ENCODE data around the gene CCNI2.

Gene CCNI2, protein sequence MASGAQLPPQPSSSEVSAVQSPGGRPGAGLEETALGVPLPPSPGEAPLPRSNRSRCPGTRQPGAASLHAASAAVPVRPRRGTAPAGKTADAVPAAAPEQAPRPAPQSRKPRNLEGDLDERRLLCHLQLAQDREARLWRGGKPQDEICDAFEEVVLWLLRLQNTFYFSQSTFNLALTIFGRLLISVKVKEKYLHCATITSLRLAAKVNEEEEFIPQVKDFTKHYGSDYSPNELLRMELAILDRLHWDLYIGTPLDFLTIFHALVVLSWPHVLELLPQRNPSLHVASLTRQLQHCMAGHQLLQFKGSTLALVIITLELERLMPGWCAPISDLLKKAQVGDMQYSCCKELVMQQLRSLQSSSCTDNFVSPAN

GRCh38 chr5:132746954-132747615, at the start of gene CCNI2:
Gene CCNI2, plus strand, starts transcription at chr5:132747426. Its CDS starts 70 bp downstream, at chr5:132747496.
- DNase-seq, result peak in 18 of 56 donors; percentile 15 to 83 (median 35)

DNA sequence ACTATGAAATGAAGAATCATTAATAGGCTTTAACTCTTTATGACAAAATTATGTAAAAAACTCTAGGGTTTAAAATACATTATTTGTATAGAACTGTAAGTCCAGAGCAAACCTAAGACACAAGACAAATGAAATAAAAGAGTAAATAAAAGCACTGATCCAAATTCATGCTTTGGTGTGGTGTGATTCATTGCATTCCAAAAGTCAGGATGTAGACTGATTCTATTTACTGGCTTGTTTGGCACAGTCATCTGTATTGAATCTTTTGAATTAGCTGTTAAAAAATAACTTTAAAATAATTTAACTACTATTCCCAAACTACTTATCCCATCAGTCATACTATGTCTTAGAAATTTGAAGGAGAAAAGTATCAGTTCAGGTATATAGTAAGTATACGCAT, 42.4 kb upstream of the CCNI2 start:
- no peak for DNase-seq

GRCh38 chr5:132708645-132709044, 38.6 kb upstream of the CCNI2 start:
- DNase-seq, result no peak

GRCh38 chr5:132714456-132715307, 32.5 kb upstream of the CCNI2 start:
- no peak for DNase-seq

- DNase-seq, result no peak
Measured at GRCh38 chr5:132718544-132719312, 28.5 kb upstream of the CCNI2 start.

DNA sequence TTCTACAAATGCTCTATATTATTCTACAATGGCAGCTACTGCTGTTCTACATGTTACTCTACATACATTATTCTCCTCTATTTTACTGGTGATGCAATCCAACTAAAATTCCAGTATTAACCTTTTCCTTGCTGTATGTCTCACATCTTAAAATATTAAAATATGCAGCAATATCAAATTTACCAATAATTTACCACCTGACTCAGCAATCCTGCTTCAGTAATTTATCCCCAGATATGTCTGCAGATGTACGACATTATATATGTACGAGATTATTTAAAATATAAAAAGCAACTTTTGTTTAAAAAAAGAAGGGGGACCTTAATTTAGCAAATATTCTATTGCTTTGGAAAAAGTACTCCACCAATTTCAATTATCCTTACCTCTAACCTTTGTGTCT, 21.5 kb upstream of the CCNI2 start:
- DNase-seq, result no peak

DNA sequence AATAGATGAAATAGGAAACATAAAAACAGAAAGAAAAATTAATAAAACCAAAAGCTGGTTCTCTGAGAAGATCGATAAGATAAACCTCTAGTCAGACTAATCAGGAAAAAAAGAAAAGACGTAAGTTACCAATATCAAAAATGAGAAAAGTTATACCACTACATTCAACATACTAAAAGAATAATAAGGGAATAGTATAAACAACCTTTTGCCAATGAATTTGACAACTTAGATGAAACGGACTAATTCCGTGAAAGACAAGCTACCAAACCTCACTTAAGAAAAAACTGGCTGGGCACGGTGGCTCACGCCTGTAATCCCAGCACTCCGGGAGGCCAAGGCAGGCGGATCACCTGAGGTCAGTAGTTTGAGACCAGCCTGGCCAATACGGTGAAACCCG, 17.3 kb upstream of the CCNI2 start:
- DNase-seq, result no peak

DNA sequence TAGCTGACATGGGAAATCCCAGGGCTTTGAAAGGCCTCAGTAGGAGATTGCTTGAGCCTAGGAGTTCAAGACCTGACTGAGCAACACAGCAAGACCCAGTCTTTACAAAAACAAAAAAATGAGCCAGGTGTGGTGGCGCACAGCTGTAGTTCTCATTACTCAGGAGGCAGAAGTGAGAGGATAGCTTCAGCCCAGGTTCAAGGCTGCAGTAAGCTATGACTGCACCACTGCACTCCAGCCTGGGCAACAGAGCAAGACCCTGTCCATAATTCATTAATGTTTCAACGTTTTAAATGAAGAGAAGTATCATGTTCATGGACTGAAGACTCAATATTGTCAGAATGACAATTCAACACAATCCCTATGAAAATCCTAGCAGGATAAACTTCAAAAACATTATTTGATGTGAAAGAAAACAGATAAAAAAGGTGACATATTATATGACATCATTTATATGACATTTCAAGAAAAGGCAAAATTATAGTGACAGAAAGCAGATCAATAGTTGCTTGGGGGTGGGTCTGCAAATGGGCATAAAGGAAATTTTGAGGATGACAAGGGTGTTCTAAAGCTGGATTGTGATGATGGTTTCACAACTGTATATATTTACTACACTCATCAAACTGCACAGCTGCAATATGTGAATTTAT, 13.6 kb upstream of the CCNI2 start:
- no peak for DNase-seq

GRCh38 chr5:132734687-132735086, 12.5 kb upstream of the CCNI2 start:
- no peak for DNase-seq

DNA sequence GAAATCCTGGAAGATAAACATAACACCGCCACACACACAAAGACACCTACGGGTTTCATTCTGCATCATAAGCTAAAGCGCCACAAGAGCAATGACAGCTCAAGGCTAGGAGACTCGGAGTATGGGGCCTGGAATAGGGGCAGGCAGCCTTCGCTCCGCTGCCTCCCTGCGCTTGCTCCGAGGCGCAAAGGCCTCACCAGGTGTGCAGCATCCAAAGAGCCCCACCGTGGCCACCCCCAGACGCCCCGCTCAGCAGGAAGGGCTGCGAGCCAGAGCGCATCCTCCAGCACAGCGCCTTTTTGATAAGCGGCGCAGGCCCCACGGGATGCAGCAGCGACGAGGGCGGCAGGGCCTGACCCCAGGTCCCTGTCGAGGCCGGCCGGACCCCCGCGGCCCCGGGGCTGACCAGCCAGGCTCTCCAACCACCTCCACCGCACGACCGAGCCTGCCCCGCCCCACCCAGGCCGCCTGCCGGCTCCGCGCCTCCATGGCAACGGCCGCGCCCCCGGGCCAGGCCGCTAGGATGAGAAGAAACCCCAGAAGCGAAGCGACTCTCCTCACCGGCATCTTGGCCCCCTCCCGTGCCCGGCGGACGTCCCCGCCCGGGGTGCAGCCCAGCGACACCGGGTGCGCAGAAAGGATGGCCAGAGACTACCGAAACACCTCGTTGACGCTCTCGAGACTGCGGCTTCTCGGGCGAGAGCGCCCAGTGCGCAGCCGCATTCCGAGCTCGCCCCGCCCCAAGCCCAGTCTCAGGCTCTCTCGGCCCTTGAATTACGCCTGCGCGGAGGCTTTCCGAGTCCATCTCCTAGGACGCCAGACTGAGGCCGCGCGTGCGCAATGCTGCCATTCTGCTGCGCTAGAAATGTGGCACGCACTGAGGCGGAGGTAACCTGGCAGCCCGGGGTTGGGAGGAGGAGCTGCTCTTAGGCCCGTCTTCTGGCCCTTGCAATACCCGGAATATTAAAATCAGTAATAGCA, 10.1 kb upstream of the CCNI2 start, which contains the start of gene KIF3A:
KIF3A (minus strand) TSS at position 694 of the 981 bp plus-strand sequence; CDS start at position 567, 127 bp downstream.
- peak in 55 of 56 donors; percentile 74 to 98 (median 94) for DNase-seq

DNA sequence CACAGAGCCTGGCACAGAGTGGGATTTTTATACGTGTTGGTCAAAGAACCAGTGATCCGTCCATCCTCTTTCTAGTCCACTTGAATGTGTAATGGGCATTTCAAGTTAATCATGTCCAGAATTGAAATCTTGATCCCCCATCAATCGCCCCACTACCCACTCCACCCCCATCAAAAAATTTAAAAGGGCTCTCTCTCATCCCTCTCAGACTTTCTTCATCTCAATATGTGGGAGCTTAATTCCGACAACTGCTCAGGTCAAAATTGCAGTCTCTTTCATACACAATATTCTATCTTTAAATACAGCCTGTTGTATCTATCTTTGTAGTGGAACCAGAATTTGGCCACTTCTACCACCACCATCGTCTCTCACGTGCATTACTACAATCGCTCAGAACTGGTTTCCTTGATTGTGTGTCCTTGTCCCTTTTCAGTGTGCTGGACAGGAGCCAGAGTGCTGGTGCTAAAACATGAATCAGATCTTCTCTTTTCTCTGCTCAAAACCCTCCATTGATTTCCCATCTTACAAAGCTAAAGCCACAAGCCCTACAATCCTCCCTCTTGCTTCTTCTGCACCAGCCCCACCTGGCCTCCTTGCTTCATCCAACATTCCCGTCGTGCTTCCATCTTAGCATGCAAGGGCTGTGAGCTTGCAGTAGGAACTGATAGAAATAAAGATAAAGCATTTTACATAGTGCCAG, 9.1 kb upstream of the CCNI2 start:
- peak in 2 of 56 donors; percentile 9 to 26 for DNase-seq

DNA sequence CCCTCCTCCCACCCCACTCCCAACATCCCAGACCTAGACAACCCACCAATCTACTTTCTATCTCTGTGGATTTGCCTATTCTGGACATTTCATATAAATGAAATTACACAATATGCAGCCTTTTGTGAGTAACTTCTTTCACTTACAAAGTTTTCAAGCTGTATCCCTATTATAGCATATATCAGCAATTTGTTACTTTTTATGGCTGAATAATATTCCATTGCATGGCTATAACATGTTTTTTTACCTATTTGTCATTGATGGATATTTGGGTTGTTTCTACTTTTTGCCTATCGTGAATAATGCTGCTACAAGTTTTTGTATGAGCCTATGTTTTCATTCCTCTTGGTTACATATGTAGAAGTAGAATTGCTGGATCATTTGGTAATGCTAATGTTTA, 8.0 kb upstream of the CCNI2 start:
- DNase-seq, result no peak

DNA sequence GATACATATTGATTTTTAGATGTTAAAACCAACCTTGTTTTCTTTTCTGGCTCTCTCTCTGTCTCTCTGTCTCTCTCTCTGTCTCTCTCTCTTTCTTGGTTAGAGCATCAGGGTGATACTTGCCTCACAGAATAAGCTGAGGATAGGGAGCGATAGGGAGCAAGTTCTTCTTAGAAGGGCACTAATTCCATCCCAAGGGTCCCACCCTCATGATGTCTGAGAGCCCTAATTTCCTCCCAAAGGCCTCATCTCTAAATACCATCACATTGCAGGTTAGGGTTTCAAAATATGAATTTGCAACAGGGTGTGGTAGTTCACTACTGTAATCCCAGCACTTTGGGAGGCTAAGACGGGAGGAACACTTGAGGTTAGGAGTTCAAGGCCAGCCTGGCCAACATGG, 5.1 kb upstream of the CCNI2 start:
- DNase-seq, result no peak

GRCh38 chr5:132742626-132743025, 4.6 kb upstream of the CCNI2 start:
- DNase-seq, result no peak

GRCh38 chr5:132744659-132745058, 2.6 kb upstream of the CCNI2 start:
- no peak for DNase-seq

DNA sequence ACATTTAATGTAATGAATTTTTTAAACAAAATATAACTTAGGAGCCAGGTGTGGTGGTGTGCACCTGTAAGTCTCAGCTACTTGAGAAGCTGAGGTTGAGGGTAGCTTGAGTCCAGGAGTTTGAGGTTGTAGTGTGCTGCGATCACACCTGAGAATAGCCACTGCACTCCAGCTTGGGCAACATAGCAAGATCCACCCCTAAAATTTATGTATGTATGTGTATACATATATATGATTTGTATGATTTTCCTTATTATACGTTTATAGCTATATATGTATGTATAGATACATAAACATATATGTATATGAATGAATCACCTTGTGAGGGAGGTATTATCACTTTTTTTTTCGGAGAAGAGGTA, 653 bp upstream of the CCNI2 start:
- DNase-seq, result no peak

GRCh38 chr5:132747616-132748440, 602 bp downstream of the CCNI2 start:
- no peak for DNase-seq

DNA sequence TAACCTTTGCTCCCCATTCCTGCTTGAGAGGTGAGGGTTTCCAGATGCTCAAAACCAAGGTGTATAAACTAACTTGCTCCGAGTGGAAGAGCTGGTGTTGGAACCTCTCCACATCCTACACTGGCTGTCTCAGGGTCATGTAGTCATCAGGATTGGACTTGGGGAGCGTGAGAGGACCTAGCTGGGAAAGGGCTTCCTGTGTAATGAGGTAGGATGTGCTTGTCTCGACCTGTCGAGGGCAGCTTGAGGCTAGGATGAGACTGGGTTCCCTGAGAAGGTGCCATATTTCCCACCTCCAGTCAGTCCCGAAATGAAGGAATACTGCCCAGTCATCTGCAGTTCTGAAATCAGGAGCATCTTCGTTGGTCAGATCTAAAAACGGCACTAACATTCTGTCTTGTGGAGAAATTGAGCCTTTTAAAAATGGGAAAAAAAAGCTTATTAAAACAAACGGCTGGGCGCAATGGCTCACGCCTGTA, 1.3 kb downstream of the CCNI2 start:
- DNase-seq, result no peak

Data from nucleus accumbens (tissue), 56 donors.